ENCODE results near the gene SYNE2.
A peak's percentile ranks its signal among the peaks of the same experiment; 100 is the strongest.

The SYNE2 gene

DNA sequence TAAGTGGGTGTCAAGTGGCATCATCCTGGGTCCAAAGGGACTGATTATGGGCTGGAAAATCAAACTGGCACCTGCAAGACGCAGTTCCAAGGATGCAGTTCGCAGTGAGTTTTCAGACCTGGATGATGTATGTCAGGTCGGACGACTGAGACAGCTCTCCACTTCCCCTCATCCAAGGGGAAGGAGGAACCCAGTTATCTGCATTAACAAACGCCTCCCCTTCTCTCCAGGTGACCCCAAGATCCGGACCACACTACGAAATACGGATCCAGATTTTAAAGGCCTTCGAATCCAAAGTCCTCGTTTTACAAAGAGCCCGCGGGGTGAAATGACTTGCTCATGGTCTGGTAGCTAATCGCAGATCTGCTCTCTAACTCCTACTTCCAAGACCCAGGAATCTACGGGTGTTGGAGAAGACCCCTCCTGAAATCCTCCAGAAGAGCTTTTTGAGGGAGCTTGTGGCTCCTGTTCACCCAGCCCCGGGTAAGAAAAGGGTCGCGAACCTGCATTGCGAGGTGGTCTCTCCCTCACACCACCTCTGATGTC is 460 bp upstream of the SYNE2 start:
- no peak for TF ChIP-seq CTCF (IDR thresholded peaks at IDR 0.05; ENCODE audit: extremely low read depth, insufficient read depth, missing control alignments)
- in situ Hi-C loops (cut with MboI; ENCODE audit: low pct_unique_long_range_greater_than_20kb, low sequenced_read_pairs, unreplicated experiment), result no loop called here
- DNase-seq (ENCODE audit: low spot score), result peak; percentile 28

- DNase-seq (ENCODE audit: low spot score), result peak; percentile 49
- in situ Hi-C loops (cut with MboI; ENCODE audit: low pct_unique_long_range_greater_than_20kb, low sequenced_read_pairs, unreplicated experiment), result no loop called here
Observed at GRCh38 chr14:63853831-63854293, 1.1 kb downstream of the SYNE2 start.

GRCh38 chr14:63854330-63854729 is 1.5 kb downstream of the SYNE2 start:
- DNase-seq (ENCODE audit: low spot score), result peak; percentile 18
- in situ Hi-C loops (cut with MboI; ENCODE audit: low pct_unique_long_range_greater_than_20kb, low sequenced_read_pairs, unreplicated experiment), result no loop called here
- no peak for TF ChIP-seq CTCF (IDR thresholded peaks at IDR 0.05; ENCODE audit: extremely low read depth, insufficient read depth, missing control alignments)

More at GRCh38 chr14:63853831-63854293, 1.1 kb downstream of the SYNE2 start:
- no peak for TF ChIP-seq CTCF (IDR thresholded peaks at IDR 0.05; ENCODE audit: extremely low read depth, insufficient read depth, missing control alignments)

DNA sequence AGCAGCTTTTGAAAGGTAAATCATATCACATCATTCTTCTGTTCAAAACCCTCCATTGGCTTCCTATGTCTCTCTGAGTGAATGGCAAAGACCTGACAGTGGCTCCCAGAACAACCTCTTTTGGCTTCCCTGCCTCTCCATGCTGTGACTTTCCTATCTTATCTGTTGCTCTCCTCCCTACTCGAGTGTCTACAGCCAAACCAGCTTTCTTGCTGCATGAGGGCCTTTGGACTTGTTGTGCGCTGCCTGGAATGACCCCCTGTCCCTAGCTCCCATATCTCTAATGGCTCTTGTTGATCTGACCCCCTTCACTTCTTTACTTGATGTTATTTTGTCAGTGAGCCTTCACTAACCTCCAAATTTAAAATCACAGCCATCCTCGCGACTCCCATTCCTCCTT is 2.5 kb downstream of the SYNE2 start:
- in situ Hi-C loops (cut with MboI; ENCODE audit: low pct_unique_long_range_greater_than_20kb, low sequenced_read_pairs, unreplicated experiment), result no loop called here
- no peak for TF ChIP-seq CTCF (IDR thresholded peaks at IDR 0.05; ENCODE audit: extremely low read depth, insufficient read depth, missing control alignments)
- DNase-seq (ENCODE audit: low spot score), result no peak

- no peak for TF ChIP-seq CTCF (IDR thresholded peaks at IDR 0.05; ENCODE audit: extremely low read depth, insufficient read depth, missing control alignments)
- DNase-seq (ENCODE audit: low spot score), result no peak
- in situ Hi-C loops (cut with MboI; ENCODE audit: low pct_unique_long_range_greater_than_20kb, low sequenced_read_pairs, unreplicated experiment), result no loop called here
Observed at GRCh38 chr14:63857466-63858030, 4.7 kb downstream of the SYNE2 start.

- no peak for DNase-seq (ENCODE audit: low spot score)
- TF ChIP-seq CTCF (IDR thresholded peaks at IDR 0.05; ENCODE audit: extremely low read depth, insufficient read depth, missing control alignments), result no peak
- in situ Hi-C loops (cut with MboI; ENCODE audit: low pct_unique_long_range_greater_than_20kb, low sequenced_read_pairs, unreplicated experiment), result no loop called here
Observed at GRCh38 chr14:63860146-63860545, 7.3 kb downstream of the SYNE2 start.

Measured in GM13977 (cell line).